GM18909 (cell line): ENCODE data around the gene CCL28.

Source experiments
- ATAC-seq: cut with Tn5 transposase; IDR thresholded peaks from one replicate; pipeline ENCODE4 v1.9.1; 2021; ENCODE audit warnings: mild to moderate bottlenecking; ENCODE audit not compliant: unreplicated experiment, poor library complexity

Gene CCL28

DNA sequence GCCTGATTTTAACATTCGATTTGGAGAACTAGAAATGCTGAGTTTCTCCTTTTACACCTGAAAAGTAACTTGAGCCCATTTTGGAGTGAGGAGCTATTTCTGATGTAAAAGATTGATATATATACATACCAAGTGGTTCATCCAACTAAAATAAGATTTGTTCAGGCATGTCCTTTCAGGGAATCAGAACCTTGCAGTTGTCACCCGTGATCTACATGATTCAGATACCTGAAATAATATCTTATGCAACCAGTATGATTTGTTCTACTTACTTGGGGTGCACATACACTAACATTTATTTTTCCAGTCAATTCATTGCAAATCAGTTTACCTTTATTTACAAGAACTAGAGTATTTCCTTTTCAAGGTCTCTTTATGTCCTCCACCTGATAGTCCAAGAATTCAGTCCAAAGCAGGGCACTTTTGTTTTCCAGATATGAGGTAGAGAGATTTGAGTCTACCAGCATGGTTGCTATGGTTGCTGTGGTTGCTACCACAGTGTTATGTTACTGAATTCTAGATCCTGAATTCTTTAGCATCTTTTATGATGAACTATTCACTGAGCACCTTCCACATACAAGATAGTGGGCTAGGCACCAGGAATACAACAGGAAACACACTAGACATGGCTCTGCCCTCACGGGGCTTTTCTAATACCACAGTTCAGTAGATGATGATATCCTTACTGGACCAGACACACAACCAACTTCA is 49.3 kb downstream of the CCL28 start:
- no peak for ATAC-seq

DNA sequence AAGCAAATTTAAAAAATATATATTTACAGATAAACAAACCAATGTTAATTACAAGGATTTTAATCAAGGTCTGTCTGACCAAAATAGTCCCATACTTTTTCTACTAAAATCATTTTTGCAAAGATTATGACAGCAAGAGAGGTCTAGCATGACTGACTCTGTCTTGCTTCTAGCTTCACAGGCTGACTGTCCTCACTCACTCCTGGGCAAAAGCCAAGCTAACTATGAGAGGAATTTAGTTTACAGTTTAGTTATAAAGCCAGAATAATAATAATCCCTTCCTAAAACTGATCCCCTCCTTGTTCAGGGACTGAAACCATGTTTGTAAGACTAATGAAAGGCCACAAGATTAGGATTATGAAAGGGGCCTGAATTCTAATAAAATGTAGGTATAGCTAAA is 53.5 kb downstream of the CCL28 start:
- ATAC-seq = no peak

DNA sequence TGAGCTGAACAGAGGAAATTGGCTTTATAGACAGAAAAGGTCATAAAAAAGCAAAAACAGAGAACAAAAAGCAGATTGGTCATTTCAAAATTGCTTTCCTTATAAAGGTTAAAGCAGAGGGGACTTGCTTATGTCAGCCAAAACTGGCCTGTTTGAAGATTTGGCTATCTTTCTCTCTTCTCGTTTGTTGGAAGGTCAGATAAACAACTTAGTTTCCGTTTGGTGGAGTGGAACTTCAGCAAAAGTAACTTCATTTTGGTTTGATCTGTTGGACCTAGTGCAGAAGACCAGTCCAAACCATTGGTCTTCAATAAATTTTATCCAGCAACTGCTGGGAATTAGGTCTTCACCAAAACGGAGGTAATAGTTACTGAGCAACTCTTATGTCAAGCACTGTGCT is 53.9 kb downstream of the CCL28 start:
- ATAC-seq = no peak

DNA sequence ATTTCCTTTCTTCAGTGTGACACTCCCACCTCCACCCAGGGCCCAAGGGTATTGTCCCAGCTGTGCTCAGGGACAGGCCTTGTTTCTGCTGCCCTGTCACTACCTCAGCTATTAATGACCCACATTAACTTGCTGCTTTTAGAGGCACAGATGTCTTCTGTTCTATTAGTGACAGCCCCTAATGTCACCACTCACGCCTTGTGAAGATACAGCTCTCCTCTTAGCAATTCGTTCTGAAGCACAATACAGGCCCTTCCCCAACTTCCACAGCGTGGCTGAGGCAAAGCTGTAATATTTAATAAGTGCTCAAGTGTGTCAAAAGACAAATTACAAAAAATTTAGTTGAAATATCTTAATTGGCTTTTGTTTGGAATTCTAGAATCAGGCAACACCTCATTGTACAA is 54.3 kb downstream of the CCL28 start:
- no peak for ATAC-seq

DNA sequence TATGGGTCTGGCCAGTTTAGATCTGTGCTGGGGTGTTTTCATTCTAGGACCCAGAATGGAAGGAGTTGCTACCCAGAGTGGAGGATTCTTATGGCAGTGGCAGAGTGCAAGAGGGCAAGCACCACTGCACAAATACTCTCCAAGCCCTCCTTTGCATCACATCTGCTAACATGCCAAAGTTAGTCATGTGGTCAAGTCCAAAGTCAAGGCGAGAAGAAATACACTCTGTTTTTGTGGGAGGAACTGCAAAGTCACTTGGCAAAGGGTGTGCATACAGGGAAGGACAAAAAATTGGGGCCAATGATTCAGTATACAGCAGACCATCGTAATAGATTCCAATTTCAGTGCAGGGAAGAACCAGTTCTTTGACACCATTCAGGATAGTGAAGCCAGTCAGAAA is 55.1 kb downstream of the CCL28 start:
- no peak for ATAC-seq

DNA sequence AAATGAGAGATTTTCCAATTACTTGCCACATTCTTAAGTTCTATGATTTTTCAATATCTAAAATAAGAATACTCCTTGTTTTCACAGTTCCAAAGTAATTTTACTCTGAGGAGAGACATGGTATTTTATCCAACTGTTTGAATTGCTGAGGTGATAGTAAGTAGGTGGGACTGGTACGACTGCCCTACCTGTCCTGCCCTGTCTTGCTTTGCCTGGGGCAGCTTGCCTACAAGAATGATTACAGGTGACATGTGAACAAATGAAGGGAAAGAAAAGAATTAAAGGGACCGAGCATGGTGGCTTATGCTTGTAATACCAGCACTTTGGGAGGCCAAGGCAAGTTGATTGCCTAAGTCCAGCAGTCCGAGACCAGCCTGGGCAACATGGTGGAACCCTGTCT is 57.4 kb downstream of the CCL28 start:
- ATAC-seq = no peak

DNA sequence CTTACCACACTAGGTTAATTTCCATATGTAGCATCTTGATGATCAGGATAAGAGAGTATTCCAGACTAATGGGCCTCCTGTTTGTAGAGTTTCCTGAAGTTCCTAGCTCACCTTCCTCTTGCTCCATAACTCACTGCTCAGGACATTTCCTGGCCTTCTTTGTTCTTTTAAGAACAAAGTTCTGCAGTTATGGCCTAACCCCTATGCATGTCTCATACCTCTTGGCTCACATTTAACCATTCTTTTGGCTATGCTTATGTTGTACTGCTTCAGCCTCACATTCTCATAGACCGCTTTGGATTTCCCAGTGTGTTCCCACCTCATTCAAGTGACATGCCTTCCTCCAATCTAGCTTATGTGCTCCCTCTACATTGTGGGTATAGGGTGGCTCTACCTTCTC is 58.5 kb downstream of the CCL28 start:
- ATAC-seq = no peak

DNA sequence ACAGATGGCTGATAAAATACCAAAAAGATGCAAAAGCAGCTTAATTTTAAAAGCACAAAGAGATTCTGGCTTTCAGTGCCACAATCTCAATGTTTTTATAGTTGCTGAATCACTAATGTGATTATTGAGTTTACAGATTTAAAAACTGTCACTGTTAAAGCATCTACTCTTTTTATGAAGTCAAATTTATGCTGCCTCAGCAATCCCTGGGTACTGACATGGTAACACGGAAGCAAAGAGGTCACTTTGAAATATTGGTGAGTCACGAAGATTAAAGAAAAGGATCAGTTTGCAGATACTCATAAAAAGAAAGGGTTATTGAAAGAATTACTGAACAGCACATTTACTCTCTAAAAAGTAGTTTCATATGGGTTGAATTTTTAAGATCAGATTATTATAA is 59.3 kb downstream of the CCL28 start:
- ATAC-seq = no peak

DNA sequence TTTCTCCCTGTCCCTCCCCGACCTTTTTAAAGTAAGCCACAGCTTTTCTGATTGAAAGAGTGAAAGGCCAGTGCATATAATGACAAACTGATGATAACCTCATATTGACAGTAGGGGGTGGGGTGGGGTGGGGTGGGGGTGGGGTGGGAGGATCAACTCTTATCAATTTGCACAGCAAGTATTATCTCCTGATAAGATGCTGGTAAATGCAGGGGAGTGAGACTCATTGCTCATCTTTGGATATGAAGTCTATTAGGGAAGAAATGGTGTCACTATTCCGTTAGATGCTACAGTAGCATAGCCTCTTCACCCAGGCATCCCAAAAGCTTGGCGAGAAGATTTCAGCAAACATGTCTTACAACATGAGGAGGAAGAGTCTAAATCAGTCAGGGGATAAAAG is 60.1 kb downstream of the CCL28 start:
- ATAC-seq = no peak

DNA sequence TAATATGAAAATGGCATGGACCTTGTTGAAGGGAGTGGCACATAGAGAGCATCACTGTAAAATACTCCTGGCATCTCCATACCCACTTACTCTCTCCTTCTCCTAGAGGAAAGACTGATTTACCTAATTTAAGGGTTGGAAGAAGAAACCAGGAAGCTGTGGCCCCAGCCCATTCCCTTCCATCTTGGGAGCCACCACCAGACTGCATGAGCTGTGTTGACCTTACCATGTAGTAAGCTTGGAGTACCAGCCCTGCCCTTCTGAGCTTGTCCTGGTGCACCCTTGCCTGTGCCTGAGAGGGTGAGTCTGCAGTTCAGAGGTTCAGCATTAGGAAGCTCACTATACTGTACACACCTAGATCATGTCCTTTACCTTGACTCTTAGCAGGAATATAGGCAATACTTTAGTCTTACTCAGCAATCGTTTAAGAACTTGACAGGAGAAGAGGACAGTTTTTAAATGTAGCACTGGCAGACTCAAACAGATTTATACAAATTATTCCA is 63.3 kb downstream of the CCL28 start:
- no peak for ATAC-seq

DNA sequence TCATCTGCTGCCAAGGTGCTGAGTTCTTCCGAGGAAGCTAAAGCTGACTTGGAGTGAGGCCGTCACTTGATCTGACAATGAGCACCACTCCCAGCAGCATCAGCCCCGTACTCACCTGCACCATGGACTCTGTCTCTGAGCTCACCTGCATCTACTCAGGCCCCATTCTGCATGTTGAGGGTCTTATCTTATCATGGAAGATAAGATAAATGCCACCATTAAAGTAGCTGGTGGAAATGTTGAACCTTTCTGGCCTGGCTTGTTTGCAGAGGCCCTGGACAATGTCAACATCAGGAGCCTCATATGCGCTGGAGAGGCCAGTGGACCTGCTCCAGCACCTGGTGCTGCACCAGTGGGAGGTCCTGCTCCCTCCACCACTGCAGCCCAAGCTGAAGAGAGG is 64.0 kb downstream of the CCL28 start:
- ATAC-seq = no peak

DNA sequence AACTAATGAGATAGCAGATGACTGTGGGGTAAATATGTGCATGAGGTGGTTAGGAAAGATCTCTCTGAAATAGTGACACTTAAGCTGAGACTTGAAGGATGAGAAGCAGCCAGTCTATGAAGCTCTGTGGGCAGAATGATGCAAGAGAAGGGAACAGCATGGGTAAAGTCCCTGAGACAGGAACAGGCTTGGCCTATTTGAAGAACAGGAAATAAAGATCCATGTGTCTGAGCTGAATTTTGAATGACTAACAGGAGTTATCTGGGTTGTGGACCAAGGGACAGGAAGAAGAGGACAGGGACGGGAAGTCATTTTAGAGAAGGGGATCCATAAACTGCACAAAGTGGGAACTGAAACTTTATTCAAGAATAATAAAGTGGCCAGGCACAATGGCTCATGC is 73.3 kb downstream of the CCL28 start:
- ATAC-seq = no peak

DNA sequence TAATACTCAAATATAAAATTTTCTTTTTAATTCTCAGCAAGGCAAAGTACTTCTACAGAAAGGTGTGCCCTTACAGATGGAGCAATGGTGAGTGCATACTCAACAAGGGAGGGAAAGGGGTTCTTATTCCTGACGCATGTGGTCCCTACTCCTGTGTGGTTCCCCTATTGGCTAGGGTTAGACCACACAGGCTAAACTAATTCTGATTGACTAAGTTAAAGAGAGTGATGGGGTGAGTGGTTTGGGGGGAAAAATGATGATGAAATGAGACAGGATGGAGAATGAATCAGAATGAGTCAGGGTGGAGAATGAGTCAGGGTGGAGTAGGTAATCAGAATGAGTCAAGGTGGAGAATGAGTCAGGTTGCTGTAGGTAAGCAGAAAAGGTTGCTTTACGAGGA is 76.0 kb downstream of the CCL28 start:
- no peak for ATAC-seq

DNA sequence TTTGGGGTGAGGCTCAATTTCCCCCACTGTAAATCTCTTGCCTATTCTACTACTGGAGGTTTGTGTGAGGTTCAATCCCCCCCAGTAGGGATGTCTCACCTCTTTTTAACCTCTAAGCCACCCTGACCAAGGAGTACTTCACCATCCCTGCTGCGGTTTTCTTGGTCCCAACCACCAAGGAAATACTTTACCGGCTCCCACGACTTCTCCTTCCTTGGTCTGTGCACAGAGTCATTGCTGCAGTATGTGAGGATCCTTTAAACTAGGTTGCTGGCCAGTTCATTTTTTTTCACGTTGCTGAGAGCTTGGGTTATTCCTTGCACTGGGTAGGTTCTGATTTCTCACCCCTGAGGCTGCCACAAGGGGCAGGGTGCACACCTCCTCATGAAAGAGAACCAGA is 76.5 kb downstream of the CCL28 start:
- no peak for ATAC-seq

DNA sequence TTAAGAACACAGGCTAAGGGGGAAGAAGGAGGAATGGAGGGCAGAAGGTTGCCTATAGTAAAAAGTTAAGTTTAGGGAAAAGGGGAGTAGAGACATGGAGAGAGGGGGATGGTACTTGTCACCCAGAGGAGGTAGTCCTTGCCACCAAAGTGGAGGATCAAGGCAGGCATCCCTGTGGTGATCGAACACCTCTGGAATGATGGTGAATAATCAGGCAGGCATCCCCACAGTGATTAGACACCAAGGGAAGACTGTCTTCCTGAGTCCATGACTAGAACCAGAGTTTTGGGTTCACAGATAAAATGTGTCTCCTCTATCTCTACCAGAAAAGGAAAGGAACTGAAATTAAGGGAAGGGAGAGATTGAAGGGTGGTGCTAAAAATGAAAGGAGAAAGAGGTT is 79.8 kb downstream of the CCL28 start:
- no peak for ATAC-seq
